A673 (cell line): ENCODE results near the gene DPH7.

Source experiments
- CTCF ChIP-seq: fragments of 300-800, 200-600 bp; sonication (generic); conservative IDR thresholded peaks from 2 replicates; pipeline ENCODE4 v1.5.1; 2017; ENCODE audit warnings: low read depth, mild to moderate bottlenecking, antibody characterized with exemption, low read length, moderate library complexity, mixed read lengths
- EZH2 ChIP-seq: fragments of 200-600 bp; sonication (generic); IDR thresholded peaks from 2 replicates; pipeline ENCODE4 v1.6.1; 2017; ENCODE audit warnings: borderline replicate concordance, low read depth, mild to moderate bottlenecking, mixed read lengths, antibody characterized with exemption, low read length; ENCODE audit not compliant: poor library complexity, severe bottlenecking

GRCh38 chr9:137543237-137543963 is 35.3 kb downstream of the DPH7 start:
- TF ChIP-seq CTCF (no peak), EZH2 (no peak)
